ENCODE data around the gene PSME1.

PSME1 gene

GRCh38 chr14:24146978-24147760, 11.2 kb downstream of the PSME1 start, which contains the start of gene RNF31:
RNF31 (plus strand) TSS chr14:24147498; CDS start chr14:24147699, 201 bp downstream.
- peak; percentile 90 to 93 for DNase-seq (ENCODE audit: low read depth in 2 of 2)

GRCh38 chr14:24147761-24148428, 11.9 kb downstream of the PSME1 start:
- DNase-seq (ENCODE audit: low read depth in 2 of 2) = no peak

- DNase-seq (ENCODE audit: low read depth in 2 of 2) = no peak
Observed at GRCh38 chr14:24149302-24149969, 13.4 kb downstream of the PSME1 start.

- DNase-seq (ENCODE audit: low read depth in 2 of 2) = no peak
Observed at GRCh38 chr14:24150061-24150460, 14.1 kb downstream of the PSME1 start.

GRCh38 chr14:24150567-24150966, 14.6 kb downstream of the PSME1 start:
- no peak for DNase-seq (ENCODE audit: low read depth in 2 of 2)

- no peak for DNase-seq (ENCODE audit: low read depth in 2 of 2)
Observed at GRCh38 chr14:24150993-24151392, 15.0 kb downstream of the PSME1 start.

GRCh38 chr14:24151404-24152080, 15.5 kb downstream of the PSME1 start:
- no peak for DNase-seq (ENCODE audit: low read depth in 2 of 2)

GRCh38 chr14:24155100-24155499, 19.1 kb downstream of the PSME1 start:
- DNase-seq (ENCODE audit: low read depth in 2 of 2) = no peak

GRCh38 chr14:24156840-24157239, 20.8 kb downstream of the PSME1 start:
- no peak for DNase-seq (ENCODE audit: low read depth in 2 of 2)

- no peak for DNase-seq (ENCODE audit: low read depth in 2 of 2)
Observed at GRCh38 chr14:24157331-24157730, 21.3 kb downstream of the PSME1 start.

GRCh38 chr14:24159777-24160498, 23.9 kb downstream of the PSME1 start:
- no peak for DNase-seq (ENCODE audit: low read depth in 2 of 2)

GRCh38 chr14:24160499-24160849, 24.5 kb downstream of the PSME1 start:
- no peak for DNase-seq (ENCODE audit: low read depth in 2 of 2)

- peak; percentile 95 to 98 for DNase-seq (ENCODE audit: low read depth in 2 of 2)
Observed at GRCh38 chr14:24160850-24161804, 25.1 kb downstream of the PSME1 start, which contains the start of gene IRF9. IRF9 (plus strand) TSS chr14:24161265; CDS start chr14:24162145, 880 bp downstream.

- no peak for DNase-seq (ENCODE audit: low read depth in 2 of 2)
Observed at GRCh38 chr14:24162093-24162492, 26.1 kb downstream of the PSME1 start.

- DNase-seq (ENCODE audit: low read depth in 2 of 2) = no peak
Observed at GRCh38 chr14:24164518-24164991, 28.6 kb downstream of the PSME1 start.

GRCh38 chr14:24165785-24166184, 29.8 kb downstream of the PSME1 start:
- DNase-seq (ENCODE audit: low read depth in 2 of 2) = no peak

- no peak for DNase-seq (ENCODE audit: low read depth in 2 of 2)
Observed at GRCh38 chr14:24167469-24168114, 31.6 kb downstream of the PSME1 start.

GRCh38 chr14:24171422-24172260, 35.6 kb downstream of the PSME1 start, which contains the start of gene REC8:
REC8 (plus strand) TSS chr14:24172080; CDS start chr14:24172553, 473 bp downstream.
- peak in 1 of 2 donors; percentile 38 for DNase-seq (ENCODE audit: low read depth in 2 of 2)
